K562 (cell line): Measurements from ENCODE around the gene RDH5. TPM values are rescaled to one million over a fixed set of nuclear protein-coding genes. Genes with fewer than 3 reads are reported as not detected.

Experiments
- ATAC-seq: fragments of 200-7000 bp; cut with Tn5 transposase; 3 replicates; pipeline ENCODE4 v1.9.1; 2020; ENCODE audit warnings: moderate library complexity
- BruUV-seq: library from RNA; stranded (reverse); fragments of 400-500 nt; replicated peaks from 2 replicates; lab custom pipeline; 2021; lab: Mats Ljungman, UMichigan
- CTCF ChIA-PET: fragments of 300-600 bp; formaldehyde crosslinking; extraction: SDS; loops from one replicate; lab custom pipeline; 2021; ENCODE audit warnings: low intra/inter-chr PET ratio; lab: Yijun Ruan, JAX
- POLR2A ChIA-PET: fragments of 300-600, 350-650 bp; sonication (Branson Sonifier 250); formaldehyde crosslinking; extraction: SDS; loops from one replicate; lab custom pipeline; 2021; ENCODE audit warnings: antibody characterized with exemption, inconsistent platforms; lab: Yijun Ruan, JAX
- DNase-seq, 4 experiments: peaks; one replicate each; pipeline versions ENCODE4 v3.0.0 to v3.0.0-alpha.2; 2011 to 2018; ENCODE audit warnings: low spot score in 3 of 4, mixed read lengths in 3 of 4; ENCODE audit errors: extremely low read depth in 1 of 4
- FAIRE-seq: peaks from 2 replicates; lab custom pipeline; 2011; peaks lifted over from hg19 to GRCh38; lab: Jason Lieb, UNC
- H2AFZ ChIP-seq: 2 replicates; pipeline ENCODE4 v1.6.0; 2011; ENCODE audit warnings: low read depth, low read length, control low read depth, inconsistent platforms
- H3K27ac ChIP-seq: fragments of 200-600 bp; 3 replicates; pipeline ENCODE4 v1.8.0; 2011; ENCODE audit warnings: low read depth, mild to moderate bottlenecking, control low read depth, inconsistent platforms, low read length, moderate library complexity, mixed read lengths; ENCODE audit errors: extremely low read depth
- H3K27me3 ChIP-seq, 2 experiments: fragments of 300-600 bp in 1 of 2; 2 replicates in 1 of 2; 3 replicates in 1 of 2; pipeline versions ENCODE4 v1.6.0 to v1.8.0; 2011; ENCODE audit warnings: inconsistent platforms in 2 of 2, low read length in 2 of 2, mild to moderate bottlenecking in 1 of 2, mixed read lengths in 1 of 2, moderate library complexity in 1 of 2; ENCODE audit not compliant: control insufficient read depth in 2 of 2, insufficient read depth in 2 of 2
- H3K36me3 ChIP-seq: fragments of 300-600 bp; 3 replicates; pipeline ENCODE4 v1.8.0; 2011; ENCODE audit warnings: mild to moderate bottlenecking, low read length, inconsistent platforms; ENCODE audit not compliant: control insufficient read depth, insufficient read depth
- H3K4me1 ChIP-seq, 2 experiments: fragments of 200-600 bp in 1 of 2; replicated peaks in 1 of 2; 2 replicates in 1 of 2; 3 replicates in 1 of 2; pipeline versions ENCODE4 v1.5.1 to v1.8.0; 2011; ENCODE audit warnings: inconsistent platforms in 2 of 2, low read length in 2 of 2, mild to moderate bottlenecking in 1 of 2, mixed read lengths in 1 of 2, moderate library complexity in 1 of 2; ENCODE audit not compliant: control insufficient read depth in 2 of 2, insufficient read depth in 2 of 2
- H3K4me2 ChIP-seq: 2 replicates; pipeline ENCODE4 v1.6.1; 2011; ENCODE audit warnings: low read length, control low read depth, inconsistent platforms, mixed read lengths; ENCODE audit not compliant: insufficient read depth
- H3K4me3 ChIP-seq: fragments of 200-600 bp; sonication (generic), shearing (Covaris generic); 2 replicates; pipeline ENCODE4 v1.5.1; 2016; ENCODE audit warnings: control low read depth, inconsistent platforms
- H3K79me2 ChIP-seq: fragments of 200-600 bp; 3 replicates; pipeline ENCODE4 v1.8.0; 2011; ENCODE audit warnings: low read length, inconsistent platforms; ENCODE audit not compliant: control insufficient read depth, insufficient read depth
- H3K9ac ChIP-seq, 2 experiments: 2 replicates each; pipeline versions ENCODE4 v1.6.0 to v1.6.1; 2011; ENCODE audit warnings: low read depth in 2 of 2, low read length in 2 of 2, control low read depth in 1 of 2, inconsistent platforms in 1 of 2, mild to moderate bottlenecking in 1 of 2, mixed read lengths in 1 of 2; ENCODE audit not compliant: insufficient read depth in 1 of 2
- H3K9me1 ChIP-seq: one replicate; pipeline ENCODE4 v1.6.0; 2011; ENCODE audit warnings: inconsistent platforms, mild to moderate bottlenecking, low read length, moderate library complexity; ENCODE audit not compliant: control insufficient read depth, insufficient read depth
- H3K9me3 ChIP-seq: replicated peaks from 2 replicates; pipeline ENCODE4 v1.5.1; 2011; ENCODE audit warnings: low read depth, low read length, inconsistent platforms; ENCODE audit not compliant: control insufficient read depth, insufficient read depth
- H4K20me1 ChIP-seq: replicated peaks from 2 replicates; pipeline ENCODE4 v1.6.1; 2011; ENCODE audit warnings: low read length, inconsistent platforms, mixed read lengths; ENCODE audit not compliant: control insufficient read depth, insufficient read depth
- ETS2 ChIP-seq: IDR thresholded peaks from 2 replicates; pipeline ENCODE4 v1.6.1; 2016; ENCODE audit warnings: borderline replicate concordance, missing genetic modification characterization, mild to moderate bottlenecking, moderate library complexity, missing compliant biosample characterization; ENCODE audit not compliant: poor library complexity, severe bottlenecking
- HDAC6 ChIP-seq: IDR thresholded peaks from 2 replicates; pipeline ENCODE4 v1.6.1; 2012; ENCODE audit warnings: low read depth, mild to moderate bottlenecking, control low read depth, inconsistent platforms, low read length, moderate library complexity
- HNRNPK ChIP-seq: fragments of 200-400 bp; formaldehyde crosslinking; IDR thresholded peaks from one replicate; pipeline ENCODE4 v1.6.1; 2018; ENCODE audit warnings: mild to moderate bottlenecking, low read depth, low read length; ENCODE audit not compliant: poor library complexity, severe bottlenecking
- NBN ChIP-seq: fragments of 450-650 bp; IDR thresholded peaks from 2 replicates; pipeline ENCODE4 v1.6.1; 2016; ENCODE audit warnings: low read depth, mild to moderate bottlenecking
- OTX1 ChIP-seq: fragments of 450-650 bp; formaldehyde crosslinking; IDR thresholded peaks from 2 replicates; pipeline ENCODE4 v1.4.0; 2022; ENCODE audit warnings: mild to moderate bottlenecking
- SMAD2 ChIP-seq: fragments of 150-350 bp; IDR thresholded peaks from 2 replicates; pipeline ENCODE4 v1.6.1; 2014; ENCODE audit warnings: low read depth, mild to moderate bottlenecking, low read length
- ZBTB2 ChIP-seq: fragments of 450-650 bp; IDR thresholded peaks from 2 replicates; pipeline ENCODE4 v1.6.1; 2016; ENCODE audit warnings: antibody characterized with exemption
- ZNF639 ChIP-seq, 2 experiments: fragments of 200-800 bp in 1 of 2; sonication (Bioruptor generic) in 1 of 2; sonication (generic) in 1 of 2; formaldehyde crosslinking in 1 of 2; IDR thresholded peaks in 1 of 2; conservative IDR thresholded peaks in 1 of 2; 2 replicates each; pipeline versions ENCODE4 v1.5.0 to v1.6.1; 2016 to 2020; ENCODE audit warnings: missing compliant biosample characterization in 1 of 2, missing genetic modification characterization in 1 of 2, missing genetic modification reagents in 1 of 2
- WGBS: fragments of 100-300 bp; shearing (Covaris generic); methylation state at CpG from one replicate; pipeline ENCODE4 v1.1.6; 2016; ENCODE audit warnings: low coverage, mixed read lengths; ENCODE audit not compliant: insufficient coverage; ENCODE audit errors: missing lambda C conversion rate; 5-methylcytosine and 5-hydroxymethylcytosine counted together
- in situ Hi-C: fragments of 300-500 bp; cut with MboI; formaldehyde crosslinking; loops from 4 replicates; pipeline ENCODE4 v1.15.0; 2018; ENCODE audit warnings: inconsistent platforms, mixed read lengths
- intact Hi-C: fragments of 100-400 bp; cut with micrococcal nuclease; formaldehyde crosslinking; loops from 2 replicates; pipeline ENCODE4 v1.14.2; 2022
- polyA plus RNA-seq, 8 experiments: library from polyadenylated mRNA; depleted of rRNA in 4 of 8; stranded (reverse) in 5 of 8; unstranded in 3 of 8; fragments of >200 nt; fragmentation: Nextera tagmentation in 2 of 8; fragmentation: Illumina TruSeq in 1 of 8; extraction: Ambion mirVana in 2 of 8; extraction: Trizol in 1 of 8; gene quantifications; 2 replicates each; pipeline versions ENCODE4 v1.2.1 to v1.2.3, GENCODE V29; 2011 to 2014; ENCODE audit warnings: inconsistent platforms in 1 of 8, missing spikeins in 1 of 8
- total RNA-seq, 7 experiments: library from RNA; depleted of rRNA in 6 of 7; stranded (reverse); fragments of >200 nt in 6 of 7; fragmentation: Illumina TruSeq in 2 of 7; extraction: Trizol in 2 of 7; gene quantifications; 2 replicates each; pipeline versions ENCODE4 v1.2.1 to v1.2.3, GENCODE V29; 2011 to 2021; ENCODE audit warnings: low replicate concordance in 1 of 7
- TF ChIP-seq, protein P1 (sequence below): sonication (generic); formaldehyde crosslinking; IDR thresholded peaks from 2 replicates; pipeline ENCODE4 v1.8.1; 2023; ENCODE audit warnings: missing genetic modification reagents, mild to moderate bottlenecking, borderline replicate concordance

The RDH5 gene
- total and polyA plus RNA-seq, 9 of the 15 experiments (the other 6 are each of a cell fraction or from before 2014, with no cell fraction given): 0.28 to 2.0 (median 1.1) TPM; not detected in 1

GRCh38 chr12:55697686-55698085 is 22.5 kb upstream of the RDH5 start:
- Histone ChIP-seq H3K27me3 (peaks cover 20 to 67% of the 10 kb centered on the region in 2 experiments; a peak in 4 of 5 replicates), H3K4me3 (no peak overlapping the region), H4K20me1 (no peaks in the 10 kb centered on the region; the same call in 1 of the 2 replicates), H3K9me3 (no peaks in the 10 kb centered on the region), H3K9ac (no peak overlapping the region), H3K27ac (no peak overlapping the region), H3K79me2 (no peaks in the 10 kb centered on the region), H3K9me1 (peaks cover under 1% of the 10 kb centered on the region), H3K4me2 (no peak overlapping the region), H3K4me1 (peaks cover 0 to 18% of the 10 kb centered on the region in 2 experiments; a peak in 2 of 5 replicates), H2AFZ (no peak overlapping the region), H3K36me3 (no peaks in the 10 kb centered on the region)
- BruUV-seq: no TSS peak
- ATAC-seq (no peak), FAIRE-seq (no peak), DNase-seq (no peak)
- WGBS: 6% methylated on average over 7 of the region's 7 CpGs
- TF ChIP-seq HNRNPK: no peak
- TF ChIP-seq SMAD2: no peak
- no peak for TF ChIP-seq ZBTB2
- TF ChIP-seq, protein P1, sequence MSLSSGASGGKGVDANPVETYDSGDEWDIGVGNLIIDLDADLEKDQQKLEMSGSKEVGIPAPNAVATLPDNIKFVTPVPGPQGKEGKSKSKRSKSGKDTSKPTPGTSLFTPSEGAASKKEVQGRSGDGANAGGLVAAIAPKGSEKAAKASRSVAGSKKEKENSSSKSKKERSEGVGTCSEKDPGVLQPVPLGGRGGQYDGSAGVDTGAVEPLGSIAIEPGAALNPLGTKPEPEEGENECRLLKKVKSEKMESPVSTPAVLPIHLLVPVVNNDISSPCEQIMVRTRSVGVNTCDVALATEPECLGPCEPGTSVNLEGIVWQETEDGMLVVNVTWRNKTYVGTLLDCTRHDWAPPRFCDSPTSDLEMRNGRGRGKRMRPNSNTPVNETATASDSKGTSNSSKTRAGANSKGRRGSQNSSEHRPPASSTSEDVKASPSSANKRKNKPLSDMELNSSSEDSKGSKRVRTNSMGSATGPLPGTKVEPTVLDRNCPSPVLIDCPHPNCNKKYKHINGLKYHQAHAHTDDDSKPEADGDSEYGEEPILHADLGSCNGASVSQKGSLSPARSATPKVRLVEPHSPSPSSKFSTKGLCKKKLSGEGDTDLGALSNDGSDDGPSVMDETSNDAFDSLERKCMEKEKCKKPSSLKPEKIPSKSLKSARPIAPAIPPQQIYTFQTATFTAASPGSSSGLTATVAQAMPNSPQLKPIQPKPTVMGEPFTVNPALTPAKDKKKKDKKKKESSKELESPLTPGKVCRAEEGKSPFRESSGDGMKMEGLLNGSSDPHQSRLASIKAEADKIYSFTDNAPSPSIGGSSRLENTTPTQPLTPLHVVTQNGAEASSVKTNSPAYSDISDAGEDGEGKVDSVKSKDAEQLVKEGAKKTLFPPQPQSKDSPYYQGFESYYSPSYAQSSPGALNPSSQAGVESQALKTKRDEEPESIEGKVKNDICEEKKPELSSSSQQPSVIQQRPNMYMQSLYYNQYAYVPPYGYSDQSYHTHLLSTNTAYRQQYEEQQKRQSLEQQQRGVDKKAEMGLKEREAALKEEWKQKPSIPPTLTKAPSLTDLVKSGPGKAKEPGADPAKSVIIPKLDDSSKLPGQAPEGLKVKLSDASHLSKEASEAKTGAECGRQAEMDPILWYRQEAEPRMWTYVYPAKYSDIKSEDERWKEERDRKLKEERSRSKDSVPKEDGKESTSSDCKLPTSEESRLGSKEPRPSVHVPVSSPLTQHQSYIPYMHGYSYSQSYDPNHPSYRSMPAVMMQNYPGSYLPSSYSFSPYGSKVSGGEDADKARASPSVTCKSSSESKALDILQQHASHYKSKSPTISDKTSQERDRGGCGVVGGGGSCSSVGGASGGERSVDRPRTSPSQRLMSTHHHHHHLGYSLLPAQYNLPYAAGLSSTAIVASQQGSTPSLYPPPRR (CRISPR knock-in tag): no peak
- no peak for TF ChIP-seq ETS2 (tag)
- no peak for TF ChIP-seq HDAC6
- TF ChIP-seq NBN: no peak
- TF ChIP-seq OTX1: no peak
- TF ChIP-seq ZNF639 (CRISPR knock-in tag; conservative IDR thresholded peaks at IDR 0.05 in 1 of 2, IDR thresholded peaks at IDR 0.05 in 1 of 2): no peak
- CTCF ChIA-PET: no interaction called here
- intact Hi-C loops (no loop called here), in situ Hi-C loops (no loop called here)
- POLR2A ChIA-PET: interaction anchor here (1.1 to 2.0 kb wide), 3 partner anchors 8 to 16 kb away, joined by 3 to 9 read pairs (median 9); a partner anchor contains a TSS
